Retinal pigment epithelial cell (primary cell): ENCODE measurements around the gene DNAH8.

Source experiments
- DNase-seq: peaks from one replicate; pipeline ENCODE4 v3.0.0-alpha.2; 2010; ENCODE audit warnings: low read depth
- H3K4me3 ChIP-seq: 2 replicates; pipeline ENCODE4 v1.5.1; 2011; ENCODE audit warnings: mild to moderate bottlenecking, low read length, control low read depth, moderate library complexity
- CTCF ChIP-seq: conservative IDR thresholded peaks from 2 replicates; pipeline ENCODE4 v1.5.1; 2011; ENCODE audit warnings: low read depth, low read length, control low read depth, inconsistent platforms

DNAH8 gene

DNA sequence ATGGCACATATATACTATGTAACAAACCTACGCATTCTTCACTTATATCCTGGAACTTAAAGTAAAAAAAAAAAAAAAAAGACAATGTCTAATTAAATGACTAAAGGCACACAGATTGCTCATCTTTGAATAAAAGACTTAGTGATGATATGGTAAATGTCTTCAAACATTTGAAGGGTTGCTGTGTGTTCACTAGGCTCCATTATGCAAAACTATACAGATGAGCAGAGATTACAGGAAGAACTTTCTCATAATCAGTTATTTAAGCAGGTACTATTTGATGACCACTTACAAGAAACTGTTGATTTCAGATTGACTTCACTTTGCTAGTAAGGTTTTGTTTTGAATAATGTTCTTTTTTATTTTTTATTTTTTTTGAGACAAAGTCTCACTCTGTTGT, 34.4 kb downstream of the DNAH8 start:
- TF ChIP-seq CTCF, result no peak
- DNase-seq, result no peak
- H3K4me3 ChIP-seq, result no peak overlapping the region

DNA sequence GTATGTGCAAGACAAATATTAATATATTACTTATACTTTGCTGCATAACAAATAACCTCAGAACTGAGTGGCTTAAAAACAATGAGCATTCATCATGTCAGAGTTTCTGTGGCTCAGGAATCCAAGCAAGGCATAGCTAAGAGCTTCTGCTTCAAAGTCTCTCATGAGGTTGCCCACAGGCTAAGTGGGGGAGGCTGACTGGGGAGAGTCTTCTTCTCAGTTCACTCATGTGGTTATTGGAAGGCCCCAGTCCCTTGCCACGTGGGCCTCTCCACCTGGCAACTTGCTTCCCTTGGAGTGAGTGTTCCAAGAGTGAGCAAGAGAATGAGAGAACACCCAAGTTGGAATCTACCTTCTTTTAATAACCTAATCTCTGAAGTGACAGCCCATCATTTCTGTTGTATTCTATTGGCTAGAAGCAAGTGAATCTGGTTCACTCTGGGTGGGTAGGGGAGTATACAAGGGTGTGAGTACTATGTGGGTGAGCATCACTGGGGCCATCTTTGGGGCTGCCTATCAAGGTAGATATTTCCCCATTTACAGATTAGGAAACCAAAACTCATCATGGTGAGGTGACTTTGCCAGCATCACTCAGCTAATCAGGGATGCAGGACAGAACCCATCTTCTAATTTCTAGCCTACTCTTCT, 36.0 kb downstream of the DNAH8 start:
- TF ChIP-seq CTCF, result no peak
- no peak overlapping the region for H3K4me3 ChIP-seq
- no peak for DNase-seq

- DNase-seq, result no peak
- TF ChIP-seq CTCF, result no peak
- no peak overlapping the region for H3K4me3 ChIP-seq
These were observed 38.6 kb downstream of the DNAH8 start for GRCh38 chr6:38753707-38754106.

DNA sequence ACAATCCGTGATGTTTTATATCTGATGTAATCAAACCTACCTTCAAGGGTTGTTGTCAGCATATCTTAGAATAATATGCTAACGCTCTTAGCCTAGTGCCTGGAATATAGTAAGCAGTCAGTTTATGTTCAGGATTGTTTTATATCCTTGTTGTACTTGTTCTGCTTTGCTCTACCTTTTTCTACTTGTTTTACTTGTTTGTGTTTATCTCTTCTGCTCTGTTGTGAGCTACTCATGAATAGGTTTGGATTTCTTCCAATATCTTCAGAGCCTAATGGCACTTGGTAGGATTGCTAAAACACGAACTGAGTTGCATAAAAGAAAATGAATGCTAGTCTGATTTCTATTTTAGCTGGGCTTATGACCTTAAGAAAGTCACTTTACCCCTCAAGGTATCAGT, 40.1 kb downstream of the DNAH8 start:
- no peak for DNase-seq
- TF ChIP-seq CTCF, result no peak
- H3K4me3 ChIP-seq, result no peak overlapping the region

- no peak for DNase-seq
- TF ChIP-seq CTCF, result no peak
- no peak overlapping the region for H3K4me3 ChIP-seq
These were observed 40.8 kb downstream of the DNAH8 start for GRCh38 chr6:38755874-38756273.

DNA sequence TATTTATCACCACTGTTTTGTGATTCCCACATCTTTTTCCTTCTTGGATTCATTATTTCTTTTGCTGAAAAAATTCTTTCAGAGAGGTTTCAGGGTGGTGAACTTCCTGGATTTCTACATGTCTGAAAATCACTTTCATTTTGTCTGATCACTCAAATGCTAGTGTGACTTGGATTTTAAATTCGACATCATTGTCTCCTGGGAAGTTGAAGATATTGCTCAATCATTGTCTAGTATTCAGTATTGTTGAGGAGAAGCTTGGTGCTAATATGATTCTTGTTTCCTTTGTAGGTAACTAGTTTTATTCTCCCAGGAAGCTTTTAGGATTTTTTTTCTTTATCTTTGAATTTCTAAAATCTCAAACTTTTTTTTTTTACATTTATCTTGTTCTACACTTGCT, 45.0 kb downstream of the DNAH8 start:
- TF ChIP-seq CTCF, result no peak
- DNase-seq, result no peak
- H3K4me3 ChIP-seq, result no peak overlapping the region

- DNase-seq, result no peak
- H3K4me3 ChIP-seq, result no peak overlapping the region
- no peak for TF ChIP-seq CTCF
These were observed 47.7 kb downstream of the DNAH8 start for GRCh38 chr6:38762848-38763247.
